Lower leg skin (tissue), 3 donors: ENCODE results near the gene KLK1.

Experiments used
- CTCF ChIP-seq, 3 donors: fragments of 450-650 bp; IDR thresholded peaks; one replicate each; pipeline ENCODE4 v1.5.1; 2016; ENCODE audit warnings: antibody characterized with exemption in 3 of 3, mild to moderate bottlenecking in 3 of 3, moderate library complexity in 2 of 3
- POLR2A ChIP-seq, 2 donors: fragments of 450-650 bp; IDR thresholded peaks; one replicate each; pipeline ENCODE4 v1.6.1; 2016 to 2017; ENCODE audit warnings: antibody characterized with exemption in 2 of 2, mild to moderate bottlenecking in 1 of 2, moderate library complexity in 1 of 2

GRCh38 chr19:50794876-50795663, 28.5 kb downstream of the KLK1 start:
- TF ChIP-seq CTCF (IDR thresholded peaks at IDR 0.05) (no peak), POLR2A (IDR thresholded peaks at IDR 0.05) (no peak)
